SH-SY5Y (cell line): ENCODE results near the gene KCTD10.

ENCODE experiments used
- GATA2 ChIP-seq: IDR thresholded peaks from 2 replicates; pipeline ENCODE4 v1.6.1; 2011; ENCODE audit warnings: mild to moderate bottlenecking, low read depth, low read length
- GATA3 ChIP-seq: IDR thresholded peaks from 2 replicates; pipeline ENCODE4 v1.6.1; 2011; ENCODE audit warnings: low read depth, mild to moderate bottlenecking, low read length, moderate library complexity

DNA sequence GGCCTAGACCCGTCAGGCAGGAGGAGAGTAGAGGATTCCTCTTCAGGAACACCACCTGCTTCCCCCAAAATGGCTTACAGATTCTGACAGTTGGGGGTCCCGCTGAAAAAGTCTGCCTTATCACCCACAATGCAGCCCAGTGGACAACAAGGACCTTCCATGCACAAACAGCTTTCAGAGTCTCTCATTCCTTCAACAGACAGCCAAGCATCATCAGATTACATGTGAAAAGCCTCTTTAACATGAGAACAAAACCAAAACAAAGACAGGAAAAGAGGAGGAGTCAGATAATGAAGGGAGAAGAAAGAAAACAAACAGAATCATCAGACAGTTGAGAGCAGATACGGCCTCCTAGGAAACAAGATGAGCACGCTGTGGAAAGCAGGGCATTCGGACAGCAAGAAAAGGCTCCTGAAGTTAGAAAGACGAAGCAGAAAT is 18.3 kb downstream of the KCTD10 start:
- no peak for TF ChIP-seq GATA2
- TF ChIP-seq GATA3, result no peak
